Fibroblast of lung (primary cell): ENCODE data around the gene MACROH2A2. TPM values are rescaled to one million over a fixed set of nuclear protein-coding genes. Genes with fewer than 3 reads are reported as not detected.

Source experiments
- DNase-seq, 2 donors: peaks; one replicate each; pipeline versions ENCODE4 v3.0.0 to v3.0.0-alpha.2; 2010; ENCODE audit warnings: low read depth in 2 of 2
- H2AFZ ChIP-seq: 2 replicates; pipeline ENCODE4 v1.5.1; 2012; ENCODE audit warnings: low read length, control low read depth, inconsistent platforms
- H3K27ac ChIP-seq: 2 replicates; pipeline ENCODE4 v1.5.1; 2011; ENCODE audit warnings: low read length, control low read depth; ENCODE audit not compliant: insufficient read depth
- H3K27me3 ChIP-seq: 2 replicates; pipeline ENCODE4 v1.5.1; 2011; ENCODE audit warnings: mild to moderate bottlenecking, low read length; ENCODE audit not compliant: control insufficient read depth, insufficient read depth
- H3K36me3 ChIP-seq: 2 replicates; pipeline ENCODE4 v1.5.1; 2011; ENCODE audit warnings: low read length; ENCODE audit not compliant: control insufficient read depth, insufficient read depth
- H3K4me1 ChIP-seq: 2 replicates; pipeline ENCODE4 v1.5.1; 2011; ENCODE audit warnings: low read length; ENCODE audit not compliant: control insufficient read depth, insufficient read depth; ENCODE audit errors: extremely low read depth
- H3K4me2 ChIP-seq: 2 replicates; pipeline ENCODE4 v1.5.1; 2011; ENCODE audit warnings: low read length, control low read depth; ENCODE audit not compliant: insufficient read depth; ENCODE audit errors: extremely low read depth
- H3K4me3 ChIP-seq, 4 experiments: fragments of 200-600 bp in 1 of 4; sonication (generic) in 1 of 4; replicated peaks in 1 of 4; 2 replicates each; pipeline ENCODE4 v1.5.1; 2011 to 2016; ENCODE audit warnings: low read length in 4 of 4, low read depth in 3 of 4, mild to moderate bottlenecking in 3 of 4, control low read depth in 2 of 4, inconsistent platforms in 1 of 4, mixed read lengths in 1 of 4; ENCODE audit not compliant: insufficient read depth in 1 of 4; ENCODE audit errors: control extremely low read depth in 1 of 4
- H3K79me2 ChIP-seq: 2 replicates; pipeline ENCODE4 v1.5.1; 2012; ENCODE audit warnings: mild to moderate bottlenecking, low read length, inconsistent platforms; ENCODE audit not compliant: control insufficient read depth, insufficient read depth
- H3K9ac ChIP-seq: 2 replicates; pipeline ENCODE4 v1.5.1; 2011; ENCODE audit warnings: mild to moderate bottlenecking, low read length, control low read depth; ENCODE audit not compliant: insufficient read depth
- H3K9me3 ChIP-seq: 2 replicates; pipeline ENCODE4 v1.5.1; 2012; ENCODE audit warnings: low read depth, low read length; ENCODE audit not compliant: control insufficient read depth, insufficient read depth
- H4K20me1 ChIP-seq: 2 replicates; pipeline ENCODE4 v1.5.1; 2011; ENCODE audit warnings: low read length; ENCODE audit not compliant: control insufficient read depth, insufficient read depth; ENCODE audit errors: extremely low read depth
- EZH2 ChIP-seq: IDR thresholded peaks from 2 replicates; pipeline ENCODE4 v1.5.1; 2012; ENCODE audit warnings: low read length, control low read depth, mild to moderate bottlenecking; ENCODE audit errors: missing control alignments
- polyA plus RNA-seq, 2 donors: library from polyadenylated mRNA; depleted of rRNA in 1 of 2; stranded (reverse) in 1 of 2; unstranded in 1 of 2; fragments of >200 nt; gene quantifications; 2 replicates each; pipeline ENCODE4 v1.2.1, GENCODE V29; 2011 to 2012; ENCODE audit warnings: missing spikeins in 1 of 2
- total RNA-seq: library from RNA; depleted of rRNA; stranded (reverse); fragments of >200 nt; gene quantifications from 2 replicates; pipeline ENCODE4 v1.2.1, GENCODE V29; 2014
- TF ChIP-seq, protein P1 (sequence below), 2 donors: IDR thresholded peaks in 1 of 2; conservative IDR thresholded peaks in 1 of 2; 1 replicate in 1 of 2; 2 replicates in 1 of 2; pipeline ENCODE4 v1.5.1; 2011 to 2012; ENCODE audit warnings: low read length in 2 of 2, control low read depth in 1 of 2, inconsistent platforms in 1 of 2, low read depth in 1 of 2, mild to moderate bottlenecking in 1 of 2

MACROH2A2 gene
- total and polyA plus RNA-seq, 2 donors (not counting 1 experiment from before 2014, with no cell fraction given), result 9.2 to 12.1 TPM

GRCh38 chr10:70139151-70139996 is 86.7 kb downstream of the MACROH2A2 start:
- Histone ChIP-seq H2AFZ (no peak overlapping the region), H3K4me2 (no peak overlapping the region), H3K27me3 (no peaks in the 10 kb centered on the region), H3K4me3 (no peak overlapping the region), H3K27ac (no peak overlapping the region), H3K36me3 (peaks cover 1% of the 10 kb centered on the region), H3K79me2 (peaks cover 5% of the 10 kb centered on the region), H3K9me3 (no peaks in the 10 kb centered on the region), H3K9ac (no peak overlapping the region), H3K4me1 (no peaks in the 10 kb centered on the region), H4K20me1 (no peaks in the 10 kb centered on the region)
- DNase-seq, result no peak
- no peak for TF ChIP-seq EZH2

DNA sequence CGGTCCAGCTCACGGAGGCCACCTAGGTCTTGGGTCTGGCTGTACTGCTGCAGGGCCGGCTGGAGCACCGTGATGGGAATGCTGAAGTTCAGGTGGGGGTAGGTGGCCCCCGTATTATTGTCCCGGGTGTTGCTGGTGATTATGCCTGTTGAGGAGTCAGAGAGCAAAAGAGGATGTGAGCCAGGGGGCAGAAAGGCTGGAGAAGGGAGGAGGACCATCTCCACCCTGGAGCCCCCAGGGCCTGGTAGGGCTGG is 87.3 kb downstream of the MACROH2A2 start:
- no peak overlapping the region for H3K4me2 ChIP-seq
- TF ChIP-seq, protein P1, sequence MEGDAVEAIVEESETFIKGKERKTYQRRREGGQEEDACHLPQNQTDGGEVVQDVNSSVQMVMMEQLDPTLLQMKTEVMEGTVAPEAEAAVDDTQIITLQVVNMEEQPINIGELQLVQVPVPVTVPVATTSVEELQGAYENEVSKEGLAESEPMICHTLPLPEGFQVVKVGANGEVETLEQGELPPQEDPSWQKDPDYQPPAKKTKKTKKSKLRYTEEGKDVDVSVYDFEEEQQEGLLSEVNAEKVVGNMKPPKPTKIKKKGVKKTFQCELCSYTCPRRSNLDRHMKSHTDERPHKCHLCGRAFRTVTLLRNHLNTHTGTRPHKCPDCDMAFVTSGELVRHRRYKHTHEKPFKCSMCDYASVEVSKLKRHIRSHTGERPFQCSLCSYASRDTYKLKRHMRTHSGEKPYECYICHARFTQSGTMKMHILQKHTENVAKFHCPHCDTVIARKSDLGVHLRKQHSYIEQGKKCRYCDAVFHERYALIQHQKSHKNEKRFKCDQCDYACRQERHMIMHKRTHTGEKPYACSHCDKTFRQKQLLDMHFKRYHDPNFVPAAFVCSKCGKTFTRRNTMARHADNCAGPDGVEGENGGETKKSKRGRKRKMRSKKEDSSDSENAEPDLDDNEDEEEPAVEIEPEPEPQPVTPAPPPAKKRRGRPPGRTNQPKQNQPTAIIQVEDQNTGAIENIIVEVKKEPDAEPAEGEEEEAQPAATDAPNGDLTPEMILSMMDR (conservative IDR thresholded peaks at IDR 0.05 in 1 of 2, IDR thresholded peaks at IDR 0.05 in 1 of 2; ENCODE audit: low read depth in 1 of 2, low read length in 2 of 2), result no peak
- no peak for TF ChIP-seq EZH2
- no peak for DNase-seq

DNA sequence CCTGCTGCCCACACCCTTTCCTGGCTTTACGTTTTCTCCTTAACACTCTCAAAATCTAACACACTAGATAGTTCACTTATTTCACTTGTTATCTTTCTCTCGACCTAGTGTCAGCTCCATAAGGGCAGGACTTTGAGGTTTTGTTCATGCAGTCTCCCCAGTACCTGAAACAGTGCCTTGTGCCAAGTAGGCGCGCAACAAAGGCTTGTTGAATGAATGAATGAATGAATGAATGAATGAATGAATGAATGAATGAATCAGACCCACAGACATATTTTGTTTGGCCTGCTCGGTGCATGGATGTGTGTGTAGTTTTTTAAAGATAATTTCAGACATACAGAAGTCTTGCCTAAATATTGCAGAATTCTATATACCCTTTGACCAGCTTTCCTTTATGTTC is 87.7 kb downstream of the MACROH2A2 start:
- H2AFZ ChIP-seq, result no peak overlapping the region
- H3K9me3 ChIP-seq, result no peaks in the 10 kb centered on the region
- no peak overlapping the region for H3K4me2 ChIP-seq
- no peak overlapping the region for H3K27ac ChIP-seq
- no peak for DNase-seq
- no peak for TF ChIP-seq EZH2
- TF ChIP-seq, protein P1 (conservative IDR thresholded peaks at IDR 0.05 in 1 of 2, IDR thresholded peaks at IDR 0.05 in 1 of 2; ENCODE audit: low read depth in 1 of 2, low read length in 2 of 2), result no peak
- H3K9ac ChIP-seq, result no peak overlapping the region
- no peaks in the 10 kb centered on the region for H3K27me3 ChIP-seq
- H3K4me1 ChIP-seq, result peaks cover 2% of the 10 kb centered on the region
- H3K79me2 ChIP-seq, result peaks cover 7% of the 10 kb centered on the region
- no peaks in the 10 kb centered on the region for H4K20me1 ChIP-seq
- peaks cover 1% of the 10 kb centered on the region for H3K36me3 ChIP-seq
- H3K4me3 ChIP-seq, result no peak overlapping the region

More for the DNA sequence above, 87.3 kb downstream of the MACROH2A2 start:
- Histone ChIP-seq H3K4me1 (no peaks in the 10 kb centered on the region), H3K9ac (no peak overlapping the region), H4K20me1 (no peaks in the 10 kb centered on the region), H3K4me3 (no peak overlapping the region), H2AFZ (no peak overlapping the region), H3K9me3 (no peaks in the 10 kb centered on the region), H3K27me3 (no peaks in the 10 kb centered on the region), H3K36me3 (peaks cover 1% of the 10 kb centered on the region), H3K79me2 (peaks cover 5% of the 10 kb centered on the region), H3K27ac (no peak overlapping the region)
